Mucosa of descending colon (tissue), 3 donors: Measurements from ENCODE around the gene KIF21B. TPM values are rescaled to one million over a fixed set of nuclear protein-coding genes. Genes with fewer than 3 reads are reported as not detected.

Experiments
- ATAC-seq: fragments of 200-7000 bp; cut with Tn5 transposase; one replicate; pipeline ENCODE4 v1.9.1; 2020; ENCODE audit warnings: mild to moderate bottlenecking, moderate library complexity
- DNase-seq, 3 donors: peaks; one replicate each; pipeline ENCODE4 v3.0.0-alpha.2; 2020
- H3K36me3 ChIP-seq: fragments of 200-600 bp; one replicate; pipeline ENCODE4 v1.8.0; 2021; ENCODE audit warnings: low read depth, mild to moderate bottlenecking
- H3K4me1 ChIP-seq: fragments of 200-600 bp; one replicate; pipeline ENCODE4 v1.8.0; 2021; ENCODE audit warnings: low read depth, mild to moderate bottlenecking
- H3K4me3 ChIP-seq: fragments of 200-600 bp; one replicate; pipeline ENCODE4 v1.8.0; 2021; ENCODE audit warnings: mild to moderate bottlenecking
- H3K9me3 ChIP-seq: fragments of 200-600 bp; one replicate; pipeline ENCODE4 v1.8.0; 2021; ENCODE audit warnings: mild to moderate bottlenecking
- CTCF ChIP-seq: fragments of 200-600 bp; IDR thresholded peaks from one replicate; pipeline ENCODE4 v1.8.0; 2022; ENCODE audit warnings: antibody characterized with exemption, mild to moderate bottlenecking
- intact Hi-C, 2 donors: fragments of 100-400 bp; cut with DNase I in 1 of 2; cut with micrococcal nuclease in 1 of 2; formaldehyde crosslinking; loops; one replicate each; pipeline versions ENCODE4 v1.11.0 to v1.11.1; 2022; cut with DNase I, micrococcal nuclease
- total RNA-seq, 3 donors: library from RNA; stranded (reverse); fragmentation: NEBNext Ultra II Directional in 2 of 3; extraction: Animal tissue kit (Norgen Biotek cat#: 25700) in 2 of 3; gene quantifications; one replicate each; pipeline versions ENCODE4 v1.2.1 to v1.2.4, GENCODE V29; 2021 to 2023
- donor health status: DM: no; HTN: no; CAD: no; lungs with moderate emphysema.
- donor health status: DM: no; HTN: no; CAD: no.
- donor health status: DM: no; HTN: yes; CAD: no.

The KIF21B gene
- total RNA-seq, 3 donors from 2014 or later, result 3.2 to 10.5 (median 4.0) TPM

DNA sequence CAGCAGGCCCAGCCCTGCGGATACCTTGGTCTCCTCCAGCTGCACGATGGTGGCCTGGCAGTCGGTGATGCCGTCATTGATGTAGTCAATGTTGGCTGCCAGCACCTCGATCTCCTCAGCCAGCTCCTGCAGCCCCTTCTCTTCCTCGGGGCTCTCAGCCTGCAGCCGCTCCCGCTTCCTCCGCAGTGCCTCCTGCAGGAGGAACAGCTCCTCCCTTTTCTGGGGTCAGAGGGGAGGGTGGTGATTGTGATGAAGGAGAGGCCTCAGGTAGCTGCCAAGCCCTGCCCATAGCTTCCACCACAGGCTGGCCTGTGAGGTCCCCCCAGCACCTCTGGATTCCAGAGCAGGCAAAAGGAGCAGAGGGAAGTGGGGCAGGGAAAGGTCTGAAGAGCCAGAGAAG is 33.4 kb downstream of the KIF21B start:
- ATAC-seq (no peak), DNase-seq (no peak)
- Histone ChIP-seq H3K36me3 (no peaks in the 10 kb centered on the region), H3K4me3 (no peak overlapping the region), H3K4me1 (peaks cover 3% of the 10 kb centered on the region), H3K9me3 (no peaks in the 10 kb centered on the region)
- intact Hi-C loops, result no loop called here
- TF ChIP-seq CTCF, result no peak

- no peaks in the 10 kb centered on the region for H3K9me3 ChIP-seq
- no peak overlapping the region for H3K4me3 ChIP-seq
- DNase-seq (no peak), ATAC-seq (no peak)
- H3K36me3 ChIP-seq, result no peaks in the 10 kb centered on the region
- intact Hi-C loops, result no loop called here
- H3K4me1 ChIP-seq, result peaks cover 3% of the 10 kb centered on the region
- TF ChIP-seq CTCF, result no peak
Observed at GRCh38 chr1:200989337-200989736, 34.2 kb downstream of the KIF21B start.

DNA sequence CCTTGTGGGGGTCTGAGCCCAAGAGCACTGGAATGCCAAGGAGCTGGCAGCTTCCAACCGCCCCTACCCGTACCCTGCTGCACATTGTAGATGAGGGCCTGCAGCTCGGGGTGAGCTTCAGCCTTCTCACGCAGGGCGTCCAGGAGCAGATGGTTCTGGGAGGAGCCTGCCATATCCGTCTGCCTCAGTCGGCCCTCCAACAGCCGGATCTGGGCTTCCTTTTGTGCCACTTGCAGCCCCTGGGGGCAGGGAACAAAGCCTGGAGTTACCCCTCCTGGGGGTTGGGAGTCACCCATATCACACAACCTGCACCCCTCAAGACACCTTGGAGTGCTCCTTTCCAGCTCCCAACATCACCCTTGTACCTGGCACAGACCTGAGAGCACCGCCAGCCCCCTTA is 34.8 kb downstream of the KIF21B start:
- Histone ChIP-seq H3K4me3 (no peak overlapping the region), H3K36me3 (no peaks in the 10 kb centered on the region), H3K4me1 (peaks cover 3% of the 10 kb centered on the region), H3K9me3 (no peaks in the 10 kb centered on the region)
- no peak for TF ChIP-seq CTCF
- ATAC-seq, result no peak
- DNase-seq, result no peak
- intact Hi-C loops, result no loop called here

DNA sequence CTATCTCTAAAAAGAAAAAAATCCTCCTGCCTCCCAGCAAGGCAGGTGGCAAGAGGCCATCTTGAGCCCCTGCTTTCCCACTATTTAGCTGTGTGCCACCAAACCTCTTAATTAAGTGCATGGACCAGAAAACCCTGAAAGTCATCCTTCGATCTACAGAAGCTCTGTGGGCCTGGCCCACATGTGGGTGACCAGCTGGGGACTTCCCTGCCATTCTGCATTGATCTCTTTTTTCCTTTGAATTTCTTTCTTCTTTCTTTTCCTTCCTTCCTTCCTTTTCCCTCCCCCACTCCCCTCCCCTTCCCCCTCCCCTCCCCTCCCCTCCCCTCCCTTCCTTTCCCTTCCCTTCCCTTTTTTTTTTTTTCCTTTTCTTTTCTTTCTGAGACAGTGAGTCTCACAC is 38.0 kb downstream of the KIF21B start:
- no peaks in the 10 kb centered on the region for H3K36me3 ChIP-seq
- intact Hi-C loops, result no loop called here
- no peak for ATAC-seq

GRCh38 chr1:200983035-200983561 is 40.4 kb downstream of the KIF21B start:
- intact Hi-C loops, result no loop called here
- Histone ChIP-seq H3K9me3 (no peaks in the 10 kb centered on the region), H3K4me1 (no peaks in the 10 kb centered on the region), H3K4me3 (no peak overlapping the region), H3K36me3 (no peaks in the 10 kb centered on the region)
- ATAC-seq (no peak), DNase-seq (peak in 1 of 3 donors; percentile 20)
- no peak for TF ChIP-seq CTCF

More for the DNA sequence above, 38.0 kb downstream of the KIF21B start:
- TF ChIP-seq CTCF, result no peak
- DNase-seq, result no peak
- no peaks in the 10 kb centered on the region for H3K9me3 ChIP-seq
- H3K4me3 ChIP-seq, result no peak overlapping the region
- no peaks in the 10 kb centered on the region for H3K4me1 ChIP-seq
